ENCODE measurements around the gene AATF. TPM values are rescaled to one million over a fixed set of nuclear protein-coding genes. Genes with fewer than 3 reads are reported as not detected.

Gene AATF
- total RNA-seq (2022) (81.7 and 87.6 TPM in 2 replicates), Bru-seq, nascent RNA (percentile 87 among the genes with signal in this experiment), BruChase-seq, experiment 1, labeled RNA remaining after a 2-hour chase (percentile 81 among the genes with signal in this experiment), BruChase-seq, experiment 2, labeled RNA remaining after a 6-hour chase (percentile 86 among the genes with signal in this experiment)
- long read RNA-seq, transcript AATF-208 (12 exons, 2,141 nt): major isoform, 182 of 214 reads
- long read RNA-seq, partial matches to known transcripts: 14 of 214 reads
- long read RNA-seq, other reads (novel, unspliced or antisense): 18 of 214 reads

- Histone ChIP-seq H3K4me1 (peaks cover 8% of the 10 kb centered on the region; the same call in 1 of the 2 replicates), H3K9me3 (no peaks in the 10 kb centered on the region), H3K4me3 (ENCODE audit: low read depth, low read length) (peak within 1 kb of the TSS; percentile 91), H3K36me3 (ENCODE audit: control insufficient read depth, insufficient read depth, low read length) (no peaks in the 10 kb centered on the region; the same call in 1 of the 2 replicates), H3K27me3 (replicated peaks; ENCODE audit: control insufficient read depth, insufficient read depth, low read length) (no peaks in the 10 kb centered on the region)
- no TSS peak for BruUV-seq (replicated peaks)
- Mint-ChIP-seq H3K36me3 (ENCODE audit: insufficient read depth, unreplicated experiment) (peaks cover 50% of the 10 kb centered on the region), H3K27me3 (ENCODE audit: insufficient read depth, unreplicated experiment) (peaks cover 7% of the 10 kb centered on the region), H3K4me3 (ENCODE audit: unreplicated experiment) (peak within 1 kb of the TSS; percentile 79), H3K27ac (ENCODE audit: unreplicated experiment) (peak within 1 kb of the TSS; percentile 74), H3K9me3 (ENCODE audit: unreplicated experiment) (no peaks in the 10 kb centered on the region), H3K4me1 (ENCODE audit: low read depth, unreplicated experiment) (peaks cover 7% of the 10 kb centered on the region)
- DNase-seq: peak; percentile 97 to 99
- TF ChIP-seq CTCF (IDR thresholded peaks at IDR 0.05; ENCODE audit: insufficient read depth in 1 of 2, low read depth in 1 of 2, low read length in 1 of 2, severe bottlenecking in 1 of 2, unreplicated experiment in 1 of 2): no peak
- ChIA-PET POLR2A (interaction anchor here (0.6 to 1.3 kb wide), 7 partner anchors 11 to 410 kb away, joined by 3 to 7 read pairs (median 3); partner anchors contain the start of genes LHX1 and MRM1), CTCF (interaction anchor here (0.6 to 1.2 kb wide), 3 partner anchors 93 to 466 kb away, joined by 3 to 7 read pairs (median 4); partner anchors contain the start of gene MRM1)
- intact Hi-C loops (cut with micrococcal nuclease; ENCODE audit: unreplicated experiment): loop anchor here (1.0 kb wide), 1 partner anchor 13 kb away; no protein-coding TSS in a partner anchor
Observed at GRCh38 chr17:36948717-36949460, at the start of gene AATF. Gene AATF, plus strand, starts transcription at chr17:36948954. Its CDS starts 172 bp downstream, at chr17:36949126.

- peaks cover 12% of the 10 kb centered on the region for H3K4me1 ChIP-seq
- TF ChIP-seq CTCF (IDR thresholded peaks at IDR 0.05; ENCODE audit: insufficient read depth in 1 of 2, low read depth in 1 of 2, low read length in 1 of 2, severe bottlenecking in 1 of 2, unreplicated experiment in 1 of 2): no peak
- no peak overlapping the region for H3K27ac Mint-ChIP-seq (ENCODE audit: unreplicated experiment)
- no peaks in the 10 kb centered on the region for H3K9me3 Mint-ChIP-seq (ENCODE audit: unreplicated experiment)
- no peak overlapping the region for H3K4me3 Mint-ChIP-seq (ENCODE audit: unreplicated experiment)
- no peaks in the 10 kb centered on the region for H3K36me3 Mint-ChIP-seq (ENCODE audit: insufficient read depth, unreplicated experiment)
- no peaks in the 10 kb centered on the region for H3K9me3 ChIP-seq
- H3K27me3 Mint-ChIP-seq (ENCODE audit: insufficient read depth, unreplicated experiment): no peaks in the 10 kb centered on the region
- BruUV-seq (replicated peaks): no TSS peak
- no peak for DNase-seq
- no peak overlapping the region for H3K4me3 ChIP-seq (ENCODE audit: low read depth, low read length)
- H3K36me3 ChIP-seq (ENCODE audit: control insufficient read depth, insufficient read depth, low read length): no peaks in the 10 kb centered on the region
- intact Hi-C loops (cut with micrococcal nuclease; ENCODE audit: unreplicated experiment): no loop called here
- CTCF ChIA-PET: no interaction called here
- POLR2A ChIA-PET: no interaction called here
- no peaks in the 10 kb centered on the region for H3K27me3 ChIP-seq (replicated peaks; ENCODE audit: control insufficient read depth, insufficient read depth, low read length)
- peaks cover 7% of the 10 kb centered on the region for H3K4me1 Mint-ChIP-seq (ENCODE audit: low read depth, unreplicated experiment)
Observed at GRCh38 chr17:36899250-36900159, 49.2 kb upstream of the AATF start.

GRCh38 chr17:36900160-36900512 lies 48.6 kb upstream of the AATF start:
- no TSS peak for BruUV-seq (replicated peaks)
- intact Hi-C loops (cut with micrococcal nuclease; ENCODE audit: unreplicated experiment): no loop called here
- peaks cover 12% of the 10 kb centered on the region for H3K4me1 ChIP-seq
- Mint-ChIP-seq H3K27me3 (ENCODE audit: insufficient read depth, unreplicated experiment) (no peaks in the 10 kb centered on the region), H3K9me3 (ENCODE audit: unreplicated experiment) (no peaks in the 10 kb centered on the region), H3K4me3 (ENCODE audit: unreplicated experiment) (no peak overlapping the region), H3K36me3 (ENCODE audit: insufficient read depth, unreplicated experiment) (no peaks in the 10 kb centered on the region), H3K27ac (ENCODE audit: unreplicated experiment) (no peak overlapping the region), H3K4me1 (ENCODE audit: low read depth, unreplicated experiment) (peaks cover 7% of the 10 kb centered on the region)
- H3K9me3 ChIP-seq: no peaks in the 10 kb centered on the region
- no peaks in the 10 kb centered on the region for H3K36me3 ChIP-seq (ENCODE audit: control insufficient read depth, insufficient read depth, low read length)
- TF ChIP-seq CTCF (IDR thresholded peaks at IDR 0.05; ENCODE audit: insufficient read depth in 1 of 2, low read depth in 1 of 2, low read length in 1 of 2, severe bottlenecking in 1 of 2, unreplicated experiment in 1 of 2): no peak
- no peak overlapping the region for H3K4me3 ChIP-seq (ENCODE audit: low read depth, low read length)
- no peaks in the 10 kb centered on the region for H3K27me3 ChIP-seq (replicated peaks; ENCODE audit: control insufficient read depth, insufficient read depth, low read length)
- CTCF ChIA-PET: no interaction called here
- POLR2A ChIA-PET: no interaction called here
- no peak for DNase-seq
